Peyer's patch (tissue), 4 donors: ENCODE results near the gene EPHB1. TPM values are rescaled to one million over a fixed set of nuclear protein-coding genes. Genes with fewer than 3 reads are reported as not detected.

Source experiments
- DNase-seq, 3 donors: peaks; one replicate each; pipeline ENCODE4 v3.0.0-alpha.2; 2017 to 2019
- H3K27ac ChIP-seq, 4 donors: fragments of 200-600 bp; sonication (generic); one replicate each; pipeline ENCODE4 v1.5.1; 2016 to 2019
- H3K27me3 ChIP-seq, 2 donors: fragments of 200-600 bp; sonication (generic); one replicate each; pipeline ENCODE4 v1.5.1; 2019
- H3K36me3 ChIP-seq, 3 donors: fragments of 200-600 bp; sonication (generic); one replicate each; pipeline ENCODE4 v1.5.1; 2016 to 2019
- H3K4me1 ChIP-seq, 4 donors: fragments of 200-600 bp; sonication (generic); one replicate each; pipeline ENCODE4 v1.5.1; 2016 to 2019
- H3K4me3 ChIP-seq, 4 donors: fragments of 200-600 bp; sonication (generic); 1 replicate in 3 of 4; 2 replicates in 1 of 4; pipeline ENCODE4 v1.5.1; 2016 to 2019; ENCODE audit warnings: mild to moderate bottlenecking in 1 of 4
- H3K9me3 ChIP-seq, 4 donors: fragments of 200-600 bp; sonication (generic); one replicate each; pipeline ENCODE4 v1.5.1; 2016 to 2019; ENCODE audit warnings: mild to moderate bottlenecking in 1 of 4
- CTCF ChIP-seq, 6 experiments: fragments of 450-650 bp in 4 of 6; fragments of 200-600 bp in 2 of 6; sonication (generic) in 1 of 6; IDR thresholded peaks; one replicate each; pipeline ENCODE4 v1.5.1; 2017 to 2019; ENCODE audit warnings: antibody characterized with exemption in 6 of 6, mild to moderate bottlenecking in 3 of 6, moderate library complexity in 1 of 6
- POLR2A ChIP-seq, 2 donors: fragments of 450-650 bp; IDR thresholded peaks; one replicate each; pipeline ENCODE4 v1.5.1; 2017; ENCODE audit warnings: antibody characterized with exemption in 2 of 2, mild to moderate bottlenecking in 2 of 2, moderate library complexity in 2 of 2
- total RNA-seq, 4 donors: library from RNA; depleted of rRNA; stranded (reverse); fragments of >200 nt; gene quantifications; one replicate each; pipeline ENCODE4 v1.1.0, GENCODE V29; 2016

EPHB1 gene
- total RNA-seq, 4 donors from 2014 or later: 0.18 to 3.2 (median 0.68) TPM

DNA sequence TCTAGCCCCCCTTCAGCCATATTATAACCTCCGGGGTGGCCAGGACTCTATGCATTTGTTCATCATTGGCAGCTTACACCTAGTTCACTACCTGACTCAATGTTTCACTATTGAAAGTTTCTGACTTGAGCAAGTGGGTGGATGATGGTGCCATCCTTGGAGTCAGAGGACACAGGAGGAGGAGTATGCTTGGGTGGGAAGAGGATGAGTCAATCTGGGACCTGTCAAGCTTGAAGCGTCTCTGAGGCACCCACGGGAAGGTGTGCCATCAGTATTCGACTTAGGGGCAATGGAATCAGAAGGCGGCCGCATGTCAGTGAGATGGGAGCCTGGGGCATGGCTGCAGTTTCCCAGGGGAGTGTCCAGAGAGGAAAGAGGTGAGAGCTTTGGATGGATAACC lies 133.3 kb downstream of the EPHB1 start:
- Histone ChIP-seq H3K4me3 (no peak overlapping the region), H3K4me1 (no peaks in the 10 kb centered on the region), H3K27me3 (no peaks in the 10 kb centered on the region), H3K27ac (no peak overlapping the region), H3K9me3 (peaks cover 0 to 3% (median 0%) of the 10 kb centered on the region in 4 donors), H3K36me3 (no peaks in the 10 kb centered on the region)
- TF ChIP-seq CTCF (IDR thresholded peaks at IDR 0.05): no peak
- TF ChIP-seq POLR2A (IDR thresholded peaks at IDR 0.05): no peak
- no peak for DNase-seq

DNA sequence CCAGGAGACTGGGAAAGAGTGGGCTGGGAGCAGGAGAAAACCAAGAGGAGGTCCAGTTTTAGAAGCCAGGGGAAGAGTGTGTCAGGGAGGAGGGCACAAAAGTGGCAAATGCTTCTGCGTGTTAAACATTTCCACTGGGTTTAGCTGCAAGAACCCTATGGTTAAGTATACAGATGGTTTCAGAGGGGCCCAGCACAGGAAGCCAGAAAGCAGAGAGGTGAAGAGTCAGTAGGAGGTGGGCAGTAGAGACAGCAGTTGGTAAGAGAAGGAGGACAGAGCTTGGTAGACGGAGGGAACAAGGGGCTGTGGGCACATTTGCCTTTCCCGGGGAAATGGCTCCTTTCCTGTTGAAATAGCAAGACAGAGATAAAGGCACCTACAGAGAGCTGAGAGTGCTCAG lies 133.8 kb downstream of the EPHB1 start:
- Histone ChIP-seq H3K36me3 (no peaks in the 10 kb centered on the region), H3K4me3 (no peak overlapping the region), H3K27ac (no peak overlapping the region), H3K27me3 (no peaks in the 10 kb centered on the region), H3K9me3 (peaks cover 0 to 3% (median 0%) of the 10 kb centered on the region in 4 donors), H3K4me1 (no peaks in the 10 kb centered on the region)
- no peak for DNase-seq
- TF ChIP-seq POLR2A (IDR thresholded peaks at IDR 0.05) (no peak), CTCF (IDR thresholded peaks at IDR 0.05) (no peak)

DNA sequence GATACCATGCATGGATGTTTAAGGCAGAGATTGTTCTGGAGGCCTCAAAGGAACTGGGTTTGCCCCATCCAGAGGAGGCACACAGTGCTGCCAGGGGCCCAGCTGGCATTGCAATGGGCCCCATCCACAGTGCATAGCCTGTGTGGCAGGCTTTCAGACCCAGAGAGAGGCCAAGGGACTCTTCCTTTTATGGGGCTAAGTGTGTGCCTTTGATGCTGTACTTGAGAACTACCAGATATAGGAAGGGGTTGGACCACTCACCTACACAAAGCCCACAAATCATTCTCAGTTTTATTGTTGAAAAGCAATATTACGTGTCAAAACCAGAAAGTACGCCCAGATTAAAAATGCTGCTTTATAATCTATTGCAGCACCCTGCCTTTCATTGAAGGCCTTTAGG lies 134.9 kb downstream of the EPHB1 start:
- no peak for DNase-seq
- no peaks in the 10 kb centered on the region for H3K9me3 ChIP-seq
- TF ChIP-seq CTCF (IDR thresholded peaks at IDR 0.05) (no peak), POLR2A (IDR thresholded peaks at IDR 0.05) (no peak)
- H3K4me3 ChIP-seq: no peak overlapping the region
- H3K27ac ChIP-seq: no peak overlapping the region
- no peaks in the 10 kb centered on the region for H3K36me3 ChIP-seq
- no peaks in the 10 kb centered on the region for H3K27me3 ChIP-seq
- H3K4me1 ChIP-seq: no peaks in the 10 kb centered on the region

GRCh38 chr3:134931045-134931785 lies 136.2 kb downstream of the EPHB1 start:
- Histone ChIP-seq H3K9me3 (no peaks in the 10 kb centered on the region), H3K4me1 (no peaks in the 10 kb centered on the region), H3K4me3 (no peak overlapping the region), H3K27me3 (no peaks in the 10 kb centered on the region), H3K36me3 (no peaks in the 10 kb centered on the region), H3K27ac (no peak overlapping the region)
- no peak for TF ChIP-seq CTCF (IDR thresholded peaks at IDR 0.05)
- TF ChIP-seq POLR2A (IDR thresholded peaks at IDR 0.05): no peak
- DNase-seq: no peak

GRCh38 chr3:134932035-134932434 lies 137.0 kb downstream of the EPHB1 start:
- TF ChIP-seq CTCF (IDR thresholded peaks at IDR 0.05): no peak
- Histone ChIP-seq H3K9me3 (no peaks in the 10 kb centered on the region), H3K4me1 (no peaks in the 10 kb centered on the region), H3K36me3 (no peaks in the 10 kb centered on the region), H3K27ac (peak overlapping the region in 1 of 4 donors; percentile 4), H3K4me3 (no peak overlapping the region), H3K27me3 (no peaks in the 10 kb centered on the region)
- no peak for DNase-seq
